GM21367 (cell line): ENCODE measurements around the gene PCGF1.
"Not testable (repeated sequence)": the region's sequence is repeated elsewhere in the genome, so short reads cannot be mapped to it uniquely, and the experiment has no call there.

Source experiments
- ATAC-seq: cut with Tn5 transposase; IDR thresholded peaks from one replicate; pipeline ENCODE4 v1.9.1; 2021; ENCODE audit not compliant: unreplicated experiment

Gene PCGF1

GRCh38 chr2:74474481-74474880 lies 33.0 kb downstream of the PCGF1 start:
- ATAC-seq, result no peak

- ATAC-seq, result no peak
These were observed 34.6 kb downstream of the PCGF1 start for GRCh38 chr2:74472945-74473258.

GRCh38 chr2:74472086-74472944 lies 35.2 kb downstream of the PCGF1 start, which contains the start of gene MRPL53:
TSS of gene MRPL53 (minus strand) at chr2:74472680. CDS start at chr2:74472660, 20 bp downstream.
- peak; percentile 75 for ATAC-seq

- ATAC-seq, result no peak
These were observed 36.0 kb downstream of the PCGF1 start for GRCh38 chr2:74471332-74472065.

- ATAC-seq, result not testable (repeated sequence)
These were observed 36.8 kb downstream of the PCGF1 start for GRCh38 chr2:74470742-74471141.

GRCh38 chr2:74464406-74464805 lies 43.1 kb downstream of the PCGF1 start:
- ATAC-seq, result no peak

GRCh38 chr2:74462786-74463105 lies 44.7 kb downstream of the PCGF1 start:
- ATAC-seq, result no peak

GRCh38 chr2:74462054-74462785 lies 45.3 kb downstream of the PCGF1 start:
- no peak for ATAC-seq

GRCh38 chr2:74461187-74462053 lies 46.1 kb downstream of the PCGF1 start:
- no peak for ATAC-seq

- not testable (repeated sequence) for ATAC-seq
These were observed 47.3 kb downstream of the PCGF1 start for GRCh38 chr2:74460187-74460586.

GRCh38 chr2:74459503-74460118 lies 47.9 kb downstream of the PCGF1 start:
- not testable (repeated sequence) for ATAC-seq

GRCh38 chr2:74458938-74459363 lies 48.5 kb downstream of the PCGF1 start:
- ATAC-seq, result no peak

GRCh38 chr2:74458132-74458937 lies 49.2 kb downstream of the PCGF1 start, which contains the start of gene WBP1:
TSS of gene WBP1 (plus strand) at chr2:74458438. CDS start at chr2:74458603, 165 bp downstream.
- ATAC-seq, result peak; percentile 75

GRCh38 chr2:74457549-74458131 lies 49.9 kb downstream of the PCGF1 start:
- peak; percentile 28 for ATAC-seq

- ATAC-seq, result no peak
These were observed 50.4 kb downstream of the PCGF1 start for GRCh38 chr2:74457129-74457548.
